ENCODE data around the gene DUSP28.

Gene DUSP28

DNA sequence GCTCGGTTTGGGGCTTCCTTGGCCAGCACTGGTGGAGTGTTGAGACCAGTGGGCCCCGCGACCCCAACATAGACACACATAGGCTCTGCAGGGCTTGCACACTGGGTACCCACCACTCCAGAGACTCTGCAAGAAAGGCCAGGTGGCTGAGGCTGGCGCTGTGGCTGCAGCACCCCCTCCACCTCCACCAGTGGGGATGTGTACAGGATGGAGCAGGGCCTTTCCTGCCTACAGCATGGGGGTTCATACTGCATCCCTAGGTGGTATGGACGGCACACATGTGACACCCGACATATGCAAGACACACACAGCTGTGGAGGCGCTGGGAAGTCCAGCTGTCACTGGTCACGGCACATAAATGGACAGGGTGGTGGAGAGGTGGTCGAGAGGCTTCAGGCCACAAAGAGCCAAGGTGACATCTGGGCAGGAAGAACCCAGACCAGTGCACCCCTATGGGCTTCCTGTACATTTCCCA lies 9.4 kb downstream of the DUSP28 start:
- Histone ChIP-seq H3K4me3 (ENCODE audit: control insufficient read depth in 1 of 7, extremely low read depth in 1 of 7, insufficient read depth in 4 of 7, low read depth in 2 of 7, low read length in 6 of 7) (peak overlapping the region; percentile 49 to 82 (median 71)), H3K27me3 (replicated peaks in 2 of 5; ENCODE audit: control insufficient read depth in 4 of 5, insufficient read depth in 5 of 5, low read length in 4 of 5) (no peaks in the 10 kb centered on the region), H3K9me3 (ENCODE audit: control extremely low read depth in 1 of 5, control insufficient read depth in 4 of 5, insufficient read depth in 2 of 5, low read depth in 1 of 5, low read length in 4 of 5) (no peaks in the 10 kb centered on the region), H3K4me1 (ENCODE audit: control extremely low read depth in 1 of 4, control insufficient read depth in 4 of 4, insufficient read depth in 4 of 4, low read length in 3 of 4) (peaks cover 8 to 53% (median 51%) of the 10 kb centered on the region in 4 experiments), H3K36me3 (ENCODE audit: control insufficient read depth in 4 of 4, insufficient read depth in 4 of 4, low read length in 3 of 4) (peaks cover 0 to 24% (median 17%) of the 10 kb centered on the region in 4 experiments), H3K27ac (ENCODE audit: insufficient read depth in 1 of 2, low read depth in 1 of 2, low read length in 2 of 2, poor library complexity in 1 of 2, severe bottlenecking in 2 of 2) (no peak overlapping the region)
- POLR2A ChIA-PET, result interaction anchor here (5.5 kb wide), 1 partner anchor 17 kb away, joined by 39 read pairs; the partner anchor contains the start of gene CAPN10
- DNase-seq, result peak in 1 of 3 donors; percentile 14
- CTCF ChIA-PET, result interaction anchor here (0.8 to 1.5 kb wide), 5 partner anchors 11 to 1074 kb away, joined by 3 to 6 read pairs (median 3); no protein-coding TSS in a partner anchor
- WGBS (ENCODE audit: insufficient coverage), result 82% methylated on average over 8 of the region's 9 CpGs

DNA sequence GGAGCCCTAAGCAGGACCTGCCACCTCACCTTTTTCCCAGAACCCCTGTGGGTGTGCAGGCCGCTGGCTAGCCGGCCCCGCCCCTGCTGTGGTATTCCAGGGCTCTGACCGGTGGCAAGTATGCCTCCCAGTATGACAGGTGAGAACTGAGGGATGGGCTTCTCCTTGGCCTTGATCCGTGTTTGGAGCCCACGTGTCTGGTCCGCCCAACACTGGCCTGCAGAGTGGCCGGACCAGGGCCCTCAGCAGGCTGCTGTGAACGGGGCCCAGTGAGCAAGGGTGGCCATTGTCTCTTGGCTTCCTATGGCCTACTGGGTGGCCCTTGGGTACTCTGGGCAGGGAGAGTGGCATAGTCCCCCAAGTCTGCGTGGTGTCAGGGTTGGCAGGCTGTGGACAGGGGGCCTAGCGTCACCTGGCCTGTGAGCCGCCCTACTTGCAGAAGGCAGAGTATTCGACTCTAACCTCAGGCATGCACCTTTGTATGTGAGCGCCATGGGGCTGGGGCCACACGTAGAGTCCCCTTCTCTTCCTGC lies 9.9 kb downstream of the DUSP28 start:
- 95% methylated on average over 15 of the region's 15 CpGs for WGBS (ENCODE audit: insufficient coverage)
- POLR2A ChIA-PET, result no interaction called here

DNA sequence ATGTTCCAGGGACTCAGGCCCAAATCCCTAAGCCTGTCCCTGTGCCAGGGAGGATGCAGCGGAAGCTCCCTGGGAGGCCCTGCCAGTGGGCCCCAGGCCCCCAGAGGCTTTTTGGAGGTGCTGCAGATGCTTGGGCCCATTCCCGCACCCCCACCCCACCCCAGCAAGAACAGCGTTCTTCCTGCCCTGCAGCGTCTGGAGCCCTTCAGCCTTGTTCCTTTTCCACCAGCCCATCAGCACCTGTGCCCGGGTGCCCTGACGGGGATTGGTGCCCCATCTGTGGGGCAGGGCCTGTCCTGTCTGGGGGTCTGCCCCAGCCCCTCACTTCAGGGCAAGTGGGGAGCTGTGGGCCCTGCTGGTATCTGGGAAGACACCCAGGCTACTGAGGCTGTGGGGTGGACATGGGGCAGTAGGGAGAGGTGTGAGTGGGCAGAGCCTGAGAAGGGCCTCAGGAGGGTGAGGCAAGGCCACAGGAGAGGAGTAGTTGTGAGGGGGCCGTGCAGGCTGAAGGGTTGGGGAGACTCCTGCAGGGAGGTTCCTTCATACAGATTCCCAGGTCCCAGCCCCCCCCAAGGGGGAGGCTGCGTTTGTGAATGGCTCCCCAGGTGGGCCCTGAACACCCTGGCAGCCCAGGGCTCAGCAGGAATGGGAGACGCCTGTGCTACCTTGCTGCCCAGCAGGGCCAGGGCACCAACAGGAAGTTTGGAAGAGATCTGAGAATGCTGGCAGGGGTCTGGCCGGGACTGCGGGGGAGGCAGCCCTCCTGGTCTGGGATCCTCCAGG lies 10.6 kb downstream of the DUSP28 start:
- H3K9me3 ChIP-seq (ENCODE audit: control extremely low read depth in 1 of 5, control insufficient read depth in 4 of 5, insufficient read depth in 2 of 5, low read depth in 1 of 5, low read length in 4 of 5), result no peaks in the 10 kb centered on the region
- no peaks in the 10 kb centered on the region for H3K27me3 ChIP-seq (replicated peaks in 2 of 5; ENCODE audit: control insufficient read depth in 4 of 5, insufficient read depth in 5 of 5, low read length in 4 of 5)
- H3K27ac ChIP-seq (ENCODE audit: insufficient read depth in 1 of 2, low read depth in 1 of 2, low read length in 2 of 2, poor library complexity in 1 of 2, severe bottlenecking in 2 of 2), result no peak overlapping the region
- POLR2A ChIA-PET, result interaction anchor here (0.6 kb wide), 1 partner anchor 16 kb away, joined by 3 read pairs; the partner anchor contains the start of gene CAPN10
- H3K4me1 ChIP-seq (ENCODE audit: control extremely low read depth in 1 of 4, control insufficient read depth in 4 of 4, insufficient read depth in 4 of 4, low read length in 3 of 4), result peaks cover 2 to 41% (median 40%) of the 10 kb centered on the region in 4 experiments
- 95% methylated on average over 10 of the region's 11 CpGs for WGBS (ENCODE audit: insufficient coverage)
- peaks cover 0 to 36% (median 24%) of the 10 kb centered on the region in 4 experiments for H3K36me3 ChIP-seq (ENCODE audit: control insufficient read depth in 4 of 4, insufficient read depth in 4 of 4, low read length in 3 of 4)
- H3K4me3 ChIP-seq (ENCODE audit: control insufficient read depth in 1 of 7, extremely low read depth in 1 of 7, insufficient read depth in 4 of 7, low read depth in 2 of 7, low read length in 6 of 7), result peak overlapping the region in 1 of 7 experiments; percentile 4
- CTCF ChIA-PET, result interaction anchor here (1.3 to 1.4 kb wide), 2 partner anchors 10 to 17 kb away, joined by 4 read pairs; no protein-coding TSS in a partner anchor
- no peak for DNase-seq

More for the DNA sequence above, 9.9 kb downstream of the DUSP28 start:
- peaks cover 3 to 48% (median 46%) of the 10 kb centered on the region in 4 experiments for H3K4me1 ChIP-seq (ENCODE audit: control extremely low read depth in 1 of 4, control insufficient read depth in 4 of 4, insufficient read depth in 4 of 4, low read length in 3 of 4)
- no peaks in the 10 kb centered on the region for H3K9me3 ChIP-seq (ENCODE audit: control extremely low read depth in 1 of 5, control insufficient read depth in 4 of 5, insufficient read depth in 2 of 5, low read depth in 1 of 5, low read length in 4 of 5)
- H3K36me3 ChIP-seq (ENCODE audit: control insufficient read depth in 4 of 4, insufficient read depth in 4 of 4, low read length in 3 of 4), result peaks cover 0 to 29% (median 20%) of the 10 kb centered on the region in 4 experiments
- CTCF ChIA-PET, result interaction anchor here (0.9 to 1.5 kb wide), 2 partner anchors 10 to 16 kb away, joined by 3 read pairs; no protein-coding TSS in a partner anchor
- H3K27me3 ChIP-seq (replicated peaks in 2 of 5; ENCODE audit: control insufficient read depth in 4 of 5, insufficient read depth in 5 of 5, low read length in 4 of 5), result no peaks in the 10 kb centered on the region
- H3K27ac ChIP-seq (ENCODE audit: insufficient read depth in 1 of 2, low read depth in 1 of 2, low read length in 2 of 2, poor library complexity in 1 of 2, severe bottlenecking in 2 of 2), result no peak overlapping the region
- DNase-seq, result no peak
- H3K4me3 ChIP-seq (ENCODE audit: control insufficient read depth in 1 of 7, extremely low read depth in 1 of 7, insufficient read depth in 4 of 7, low read depth in 2 of 7, low read length in 6 of 7), result peak overlapping the region in 3 of 7 experiments; percentile 4 to 82 (median 71)

DNA sequence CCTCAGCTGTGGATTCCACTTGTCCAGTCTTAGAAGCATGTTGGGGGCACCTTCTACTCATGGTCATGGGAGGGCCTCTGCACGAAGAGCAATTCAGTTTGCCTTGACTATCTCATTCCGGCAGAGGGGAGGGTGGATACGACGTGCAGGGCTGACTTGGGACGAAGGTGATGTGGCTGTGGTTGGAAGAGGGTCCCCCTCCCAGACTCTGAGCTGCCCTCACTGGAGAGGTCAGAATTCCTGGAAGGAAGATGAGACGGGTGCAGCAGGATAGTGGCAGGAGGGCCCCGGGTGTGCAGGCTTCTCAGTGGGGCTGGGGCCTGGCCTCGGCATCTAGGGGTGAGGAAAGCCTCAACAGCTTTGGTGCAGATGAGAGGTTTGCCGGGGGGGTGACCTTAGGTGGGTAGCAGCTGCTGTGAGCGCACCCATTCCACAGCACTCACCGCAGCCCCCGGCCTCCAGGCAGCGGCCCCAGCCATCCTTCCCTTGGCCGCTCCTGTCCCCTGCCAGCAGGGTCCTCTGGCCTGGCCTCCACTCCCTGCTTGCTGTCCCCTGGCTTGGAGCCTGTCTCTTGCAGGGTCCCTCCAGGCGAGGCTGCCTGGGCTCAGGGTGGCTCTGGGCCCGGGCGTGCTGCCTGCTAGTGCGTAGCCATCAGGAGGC lies 11.3 kb downstream of the DUSP28 start:
- Histone ChIP-seq H3K27ac (ENCODE audit: insufficient read depth in 1 of 2, low read depth in 1 of 2, low read length in 2 of 2, poor library complexity in 1 of 2, severe bottlenecking in 2 of 2) (no peak overlapping the region), H3K27me3 (replicated peaks in 2 of 5; ENCODE audit: control insufficient read depth in 4 of 5, insufficient read depth in 5 of 5, low read length in 4 of 5) (no peaks in the 10 kb centered on the region), H3K36me3 (ENCODE audit: control insufficient read depth in 4 of 4, insufficient read depth in 4 of 4, low read length in 3 of 4) (peaks cover 0 to 43% (median 28%) of the 10 kb centered on the region in 4 experiments), H3K9me3 (ENCODE audit: control extremely low read depth in 1 of 5, control insufficient read depth in 4 of 5, insufficient read depth in 2 of 5, low read depth in 1 of 5, low read length in 4 of 5) (no peaks in the 10 kb centered on the region), H3K4me3 (ENCODE audit: control insufficient read depth in 1 of 7, extremely low read depth in 1 of 7, insufficient read depth in 4 of 7, low read depth in 2 of 7, low read length in 6 of 7) (no peak overlapping the region), H3K4me1 (ENCODE audit: control extremely low read depth in 1 of 4, control insufficient read depth in 4 of 4, insufficient read depth in 4 of 4, low read length in 3 of 4) (peaks cover 2 to 35% (median 34%) of the 10 kb centered on the region in 4 experiments)
- DNase-seq, result no peak
- 97% methylated on average over 14 of the region's 18 CpGs for whole genome bisulfite sequencing (ENCODE audit: insufficient coverage)
- ChIA-PET CTCF (interaction anchor here (1.3 to 1.4 kb wide), 2 partner anchors 9 to 16 kb away, joined by 4 read pairs; no protein-coding TSS in a partner anchor), POLR2A (interaction anchor here (0.6 kb wide), 1 partner anchor 15 kb away, joined by 3 read pairs; the partner anchor contains the start of gene CAPN10)

- H3K9me3 ChIP-seq (ENCODE audit: control extremely low read depth in 1 of 5, control insufficient read depth in 4 of 5, insufficient read depth in 2 of 5, low read depth in 1 of 5, low read length in 4 of 5), result no peaks in the 10 kb centered on the region
These were observed 12.2 kb downstream of the DUSP28 start for GRCh38 chr2:240572141-240573031.

DNA sequence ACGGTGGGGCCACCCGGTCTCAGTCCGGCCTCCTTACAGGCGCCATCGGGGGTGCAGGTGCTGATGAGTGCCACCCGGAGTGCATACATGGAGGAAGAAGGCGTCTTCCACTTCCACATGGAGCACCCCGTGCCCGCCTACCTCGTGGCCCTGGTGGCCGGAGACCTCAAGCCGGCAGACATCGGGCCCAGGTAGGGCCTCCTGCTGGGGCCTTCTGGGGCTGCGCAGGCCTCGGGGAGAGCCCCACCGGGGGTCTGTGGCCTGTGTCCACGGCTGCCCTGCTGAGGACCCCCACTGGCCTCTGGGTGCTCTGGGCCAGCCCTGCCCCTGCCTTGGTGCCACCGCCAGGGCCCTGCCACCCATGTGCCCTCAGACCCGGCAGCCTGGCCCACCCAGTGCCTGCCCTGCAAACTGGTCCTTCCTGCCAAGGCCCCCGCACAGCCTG lies 12.9 kb downstream of the DUSP28 start:
- POLR2A ChIA-PET, result interaction anchor here (0.6 kb wide), 1 partner anchor 10 kb away, joined by 4 read pairs; no protein-coding TSS in a partner anchor
- Histone ChIP-seq H3K36me3 (ENCODE audit: control insufficient read depth in 4 of 4, insufficient read depth in 4 of 4, low read length in 3 of 4) (peaks cover 0 to 59% (median 40%) of the 10 kb centered on the region in 4 experiments), H3K4me3 (ENCODE audit: control insufficient read depth in 1 of 7, extremely low read depth in 1 of 7, insufficient read depth in 4 of 7, low read depth in 2 of 7, low read length in 6 of 7) (no peak overlapping the region), H3K27ac (ENCODE audit: insufficient read depth in 1 of 2, low read depth in 1 of 2, low read length in 2 of 2, poor library complexity in 1 of 2, severe bottlenecking in 2 of 2) (no peak overlapping the region), H3K27me3 (replicated peaks in 2 of 5; ENCODE audit: control insufficient read depth in 4 of 5, insufficient read depth in 5 of 5, low read length in 4 of 5) (no peaks in the 10 kb centered on the region), H3K4me1 (ENCODE audit: control extremely low read depth in 1 of 4, control insufficient read depth in 4 of 4, insufficient read depth in 4 of 4, low read length in 3 of 4) (peaks cover 0 to 19% (median 18%) of the 10 kb centered on the region in 4 experiments), H3K9me3 (ENCODE audit: control extremely low read depth in 1 of 5, control insufficient read depth in 4 of 5, insufficient read depth in 2 of 5, low read depth in 1 of 5, low read length in 4 of 5) (no peaks in the 10 kb centered on the region)
- CTCF ChIA-PET, result interaction anchor here (1.1 to 5.4 kb wide), 2 partner anchors 9 to 13 kb away, joined by 3 to 20 read pairs; partner anchors contain the start of gene CAPN10
- WGBS (ENCODE audit: insufficient coverage), result 90% methylated on average over 17 of the region's 20 CpGs
- no peak for DNase-seq

More at GRCh38 chr2:240572141-240573031, 12.2 kb downstream of the DUSP28 start:
- no peak for DNase-seq
- no peak overlapping the region for H3K27ac ChIP-seq (ENCODE audit: insufficient read depth in 1 of 2, low read depth in 1 of 2, low read length in 2 of 2, poor library complexity in 1 of 2, severe bottlenecking in 2 of 2)
- peaks cover 0 to 52% (median 34%) of the 10 kb centered on the region in 4 experiments for H3K36me3 ChIP-seq (ENCODE audit: control insufficient read depth in 4 of 4, insufficient read depth in 4 of 4, low read length in 3 of 4)
- ChIA-PET POLR2A (no interaction called here), CTCF (interaction anchor here (1.4 kb wide), 1 partner anchor 15 kb away, joined by 4 read pairs; no protein-coding TSS in a partner anchor)
- whole genome bisulfite sequencing (ENCODE audit: insufficient coverage), result 97% methylated on average over 30 of the region's 30 CpGs
- H3K27me3 ChIP-seq (replicated peaks in 2 of 5; ENCODE audit: control insufficient read depth in 4 of 5, insufficient read depth in 5 of 5, low read length in 4 of 5), result no peaks in the 10 kb centered on the region
- no peak overlapping the region for H3K4me3 ChIP-seq (ENCODE audit: control insufficient read depth in 1 of 7, extremely low read depth in 1 of 7, insufficient read depth in 4 of 7, low read depth in 2 of 7, low read length in 6 of 7)
- peaks cover 0 to 25% (median 25%) of the 10 kb centered on the region in 4 experiments for H3K4me1 ChIP-seq (ENCODE audit: control extremely low read depth in 1 of 4, control insufficient read depth in 4 of 4, insufficient read depth in 4 of 4, low read length in 3 of 4)

Data from common myeloid progenitor, CD34-positive (primary cell).